ENCODE results near the gene AOPEP.

The AOPEP gene

DNA sequence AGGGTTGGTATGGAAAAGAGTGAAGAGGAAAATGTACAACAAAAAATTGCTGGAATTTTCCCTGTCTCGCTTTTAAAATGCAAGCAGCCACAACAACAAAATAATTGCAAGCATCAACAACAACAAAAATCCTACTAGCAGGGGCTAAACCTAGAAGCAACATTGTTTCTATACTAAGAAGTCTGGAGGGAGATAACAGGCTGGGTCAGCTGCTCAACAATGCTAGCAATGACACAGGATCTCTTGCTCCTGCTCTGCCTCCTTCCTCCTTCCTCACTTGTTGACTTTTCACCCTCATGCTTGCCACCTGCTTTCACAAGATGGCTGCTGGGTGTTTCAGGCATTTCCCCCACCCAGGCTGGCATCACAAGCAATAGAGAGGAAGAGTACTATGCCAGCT, 7.6 kb upstream of the AOPEP start:
- Histone ChIP-seq H3K27me3 (ENCODE audit: control insufficient read depth in 1 of 2, insufficient read depth in 2 of 2, low read length in 2 of 2) (no peaks in the 10 kb centered on the region), H3K9ac (ENCODE audit: low read length in 2 of 2) (no peak overlapping the region), H3K9me3 (ENCODE audit: control insufficient read depth in 2 of 2, low read length in 2 of 2) (no peaks in the 10 kb centered on the region), H3K4me1 (ENCODE audit: control insufficient read depth, insufficient read depth, low read length) (no peaks in the 10 kb centered on the region), H3K36me3 (ENCODE audit: control insufficient read depth in 2 of 2, insufficient read depth in 2 of 2, low read length in 2 of 2) (no peaks in the 10 kb centered on the region), H3K4me3 (ENCODE audit: low read length in 2 of 2) (no peak overlapping the region), H3K27ac (ENCODE audit: low read length) (no peak overlapping the region)

DNA sequence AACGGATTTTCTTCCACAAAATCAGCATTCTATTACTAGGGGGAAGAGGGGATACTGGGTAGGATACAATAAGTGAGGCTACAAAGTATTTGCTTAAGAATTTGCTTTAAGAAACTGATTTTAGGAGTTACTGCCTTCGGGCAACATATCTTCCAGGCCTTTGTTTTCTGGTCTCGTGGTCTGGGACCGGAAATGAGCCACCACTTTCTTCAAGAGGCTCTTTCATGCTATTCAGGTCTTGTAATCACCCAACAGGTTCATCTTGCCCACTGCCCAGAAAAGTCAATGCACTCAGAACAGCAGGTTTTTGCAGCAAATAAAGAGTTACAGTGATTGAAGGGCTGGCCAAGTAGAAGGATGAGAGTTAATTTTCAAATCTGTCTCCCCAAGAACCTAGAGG, 6.6 kb upstream of the AOPEP start:
- Histone ChIP-seq H3K36me3 (ENCODE audit: control insufficient read depth in 2 of 2, insufficient read depth in 2 of 2, low read length in 2 of 2) (no peaks in the 10 kb centered on the region), H3K4me3 (ENCODE audit: low read length in 2 of 2) (no peak overlapping the region), H3K9me3 (ENCODE audit: control insufficient read depth in 2 of 2, low read length in 2 of 2) (no peaks in the 10 kb centered on the region), H3K27ac (ENCODE audit: low read length) (no peak overlapping the region), H3K9ac (ENCODE audit: low read length in 2 of 2) (no peak overlapping the region), H3K4me1 (ENCODE audit: control insufficient read depth, insufficient read depth, low read length) (no peaks in the 10 kb centered on the region), H3K27me3 (ENCODE audit: control insufficient read depth in 1 of 2, insufficient read depth in 2 of 2, low read length in 2 of 2) (no peaks in the 10 kb centered on the region)

GRCh38 chr9:94720846-94721549, 5.5 kb upstream of the AOPEP start:
- Histone ChIP-seq H3K9ac (ENCODE audit: low read length in 2 of 2) (no peak overlapping the region), H3K36me3 (ENCODE audit: control insufficient read depth in 2 of 2, insufficient read depth in 2 of 2, low read length in 2 of 2) (no peaks in the 10 kb centered on the region), H3K27ac (ENCODE audit: low read length) (no peak overlapping the region), H3K4me3 (ENCODE audit: low read length in 2 of 2) (no peak overlapping the region), H3K9me3 (ENCODE audit: control insufficient read depth in 2 of 2, low read length in 2 of 2) (no peaks in the 10 kb centered on the region), H3K4me1 (ENCODE audit: control insufficient read depth, insufficient read depth, low read length) (peaks cover 2% of the 10 kb centered on the region), H3K27me3 (ENCODE audit: control insufficient read depth in 1 of 2, insufficient read depth in 2 of 2, low read length in 2 of 2) (no peaks in the 10 kb centered on the region)

- Histone ChIP-seq H3K36me3 (ENCODE audit: control insufficient read depth in 2 of 2, insufficient read depth in 2 of 2, low read length in 2 of 2) (no peaks in the 10 kb centered on the region), H3K4me3 (ENCODE audit: low read length in 2 of 2) (no peak overlapping the region), H3K27me3 (ENCODE audit: control insufficient read depth in 1 of 2, insufficient read depth in 2 of 2, low read length in 2 of 2) (no peaks in the 10 kb centered on the region), H3K9ac (ENCODE audit: low read length in 2 of 2) (no peak overlapping the region), H3K27ac (ENCODE audit: low read length) (no peak overlapping the region), H3K4me1 (ENCODE audit: control insufficient read depth, insufficient read depth, low read length) (peaks cover 6% of the 10 kb centered on the region), H3K9me3 (ENCODE audit: control insufficient read depth in 2 of 2, low read length in 2 of 2) (no peaks in the 10 kb centered on the region)
These were observed 4.7 kb upstream of the AOPEP start for GRCh38 chr9:94721754-94722153.

DNA sequence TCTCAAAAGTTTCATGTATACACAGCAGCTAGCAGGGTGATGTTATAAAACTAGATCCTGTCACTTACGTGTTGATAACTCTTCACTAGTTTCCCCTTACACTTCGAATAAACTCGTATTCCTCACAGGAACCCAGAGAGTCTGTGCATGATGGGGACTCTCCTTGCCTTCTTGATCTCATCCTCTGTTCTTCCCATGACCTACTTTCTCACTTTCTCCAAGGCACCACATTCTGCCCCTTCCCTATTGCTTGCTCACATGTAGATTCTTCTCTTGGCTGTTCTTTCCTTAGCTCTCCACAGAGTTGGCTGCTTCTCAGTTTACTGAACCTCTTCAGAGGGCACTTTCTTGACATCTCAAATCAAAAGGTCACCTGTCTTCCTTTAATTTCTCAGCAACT, 1.2 kb upstream of the AOPEP start:
- Histone ChIP-seq H3K27me3 (ENCODE audit: control insufficient read depth in 1 of 2, insufficient read depth in 2 of 2, low read length in 2 of 2) (no peaks in the 10 kb centered on the region), H3K4me1 (ENCODE audit: control insufficient read depth, insufficient read depth, low read length) (peaks cover 6% of the 10 kb centered on the region), H3K4me3 (ENCODE audit: low read length in 2 of 2) (no peak overlapping the region), H3K9me3 (ENCODE audit: control insufficient read depth in 2 of 2, low read length in 2 of 2) (no peaks in the 10 kb centered on the region), H3K9ac (ENCODE audit: low read length in 2 of 2) (no peak overlapping the region), H3K27ac (ENCODE audit: low read length) (no peak overlapping the region), H3K36me3 (ENCODE audit: control insufficient read depth in 2 of 2, insufficient read depth in 2 of 2, low read length in 2 of 2) (no peaks in the 10 kb centered on the region)

DNA sequence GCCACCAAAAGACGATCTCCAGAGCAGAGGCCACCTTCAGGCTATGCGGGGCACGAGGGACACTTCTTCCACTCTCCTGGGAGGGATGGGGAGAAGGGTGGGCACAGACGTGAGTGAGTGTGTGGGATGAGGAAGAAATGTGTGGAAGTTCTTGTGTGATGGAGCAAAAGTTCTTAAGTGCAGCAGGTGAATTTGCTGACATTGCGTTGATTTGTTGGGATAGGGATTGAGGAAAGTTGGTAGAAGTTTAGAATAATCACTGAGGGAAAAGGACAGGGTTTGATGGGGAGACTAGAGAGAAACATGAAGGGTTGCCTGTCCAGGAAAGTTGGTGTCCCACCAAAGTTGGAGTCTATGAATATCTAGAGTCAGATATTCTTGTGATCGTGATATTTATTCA, 2.2 kb downstream of the AOPEP start:
- Histone ChIP-seq H3K4me3 (ENCODE audit: low read length in 2 of 2) (no peak overlapping the region), H3K36me3 (ENCODE audit: control insufficient read depth in 2 of 2, insufficient read depth in 2 of 2, low read length in 2 of 2) (peaks cover 0 to 2% of the 10 kb centered on the region in 2 donors), H3K27me3 (ENCODE audit: control insufficient read depth in 1 of 2, insufficient read depth in 2 of 2, low read length in 2 of 2) (no peaks in the 10 kb centered on the region), H3K9me3 (ENCODE audit: control insufficient read depth in 2 of 2, low read length in 2 of 2) (no peaks in the 10 kb centered on the region), H3K9ac (ENCODE audit: low read length in 2 of 2) (no peak overlapping the region), H3K27ac (ENCODE audit: low read length) (no peak overlapping the region), H3K4me1 (ENCODE audit: control insufficient read depth, insufficient read depth, low read length) (peaks cover 6% of the 10 kb centered on the region)

DNA sequence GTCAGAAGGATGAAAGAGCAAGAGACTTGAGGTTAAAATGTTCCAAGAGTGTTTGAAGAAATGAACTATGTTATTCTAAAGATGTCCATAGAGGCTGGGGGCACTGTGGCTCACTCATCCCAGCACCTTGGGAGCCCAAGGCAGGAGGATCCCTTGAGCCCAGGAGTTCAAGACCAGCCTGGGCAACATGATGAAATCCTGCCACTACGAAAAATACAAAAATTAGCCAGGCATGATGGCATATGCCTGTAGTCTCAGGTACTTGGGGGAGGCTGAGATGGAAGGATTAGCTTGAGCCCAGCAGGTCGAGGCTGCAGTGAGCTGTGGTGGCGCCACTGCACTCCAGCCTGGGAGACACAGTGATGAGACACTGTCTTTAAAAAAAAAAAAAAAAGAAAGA, 2.7 kb downstream of the AOPEP start:
- Histone ChIP-seq H3K27ac (ENCODE audit: low read length) (no peak overlapping the region), H3K27me3 (ENCODE audit: control insufficient read depth in 1 of 2, insufficient read depth in 2 of 2, low read length in 2 of 2) (no peaks in the 10 kb centered on the region), H3K4me3 (ENCODE audit: low read length in 2 of 2) (no peak overlapping the region), H3K9me3 (ENCODE audit: control insufficient read depth in 2 of 2, low read length in 2 of 2) (no peaks in the 10 kb centered on the region), H3K9ac (ENCODE audit: low read length in 2 of 2) (no peak overlapping the region), H3K4me1 (ENCODE audit: control insufficient read depth, insufficient read depth, low read length) (peaks cover 6% of the 10 kb centered on the region), H3K36me3 (ENCODE audit: control insufficient read depth in 2 of 2, insufficient read depth in 2 of 2, low read length in 2 of 2) (peaks cover 0 to 2% of the 10 kb centered on the region in 2 donors)

- no peak overlapping the region for H3K4me3 ChIP-seq (ENCODE audit: low read length in 2 of 2)
- H3K27me3 ChIP-seq (ENCODE audit: control insufficient read depth in 1 of 2, insufficient read depth in 2 of 2, low read length in 2 of 2), result no peaks in the 10 kb centered on the region
- H3K36me3 ChIP-seq (ENCODE audit: control insufficient read depth in 2 of 2, insufficient read depth in 2 of 2, low read length in 2 of 2), result peaks cover 0 to 2% of the 10 kb centered on the region in 2 donors
- no peak overlapping the region for H3K27ac ChIP-seq (ENCODE audit: low read length)
- no peaks in the 10 kb centered on the region for H3K4me1 ChIP-seq (ENCODE audit: control insufficient read depth, insufficient read depth, low read length)
- no peak overlapping the region for H3K9ac ChIP-seq (ENCODE audit: low read length in 2 of 2)
- H3K9me3 ChIP-seq (ENCODE audit: control insufficient read depth in 2 of 2, low read length in 2 of 2), result no peaks in the 10 kb centered on the region
These were observed 7.7 kb downstream of the AOPEP start for GRCh38 chr9:94734054-94734754.

- Histone ChIP-seq H3K9me3 (ENCODE audit: control insufficient read depth in 2 of 2, low read length in 2 of 2) (no peaks in the 10 kb centered on the region), H3K9ac (ENCODE audit: low read length in 2 of 2) (no peak overlapping the region), H3K27me3 (ENCODE audit: control insufficient read depth in 1 of 2, insufficient read depth in 2 of 2, low read length in 2 of 2) (no peaks in the 10 kb centered on the region), H3K27ac (ENCODE audit: low read length) (no peak overlapping the region), H3K4me1 (ENCODE audit: control insufficient read depth, insufficient read depth, low read length) (no peaks in the 10 kb centered on the region), H3K4me3 (ENCODE audit: low read length in 2 of 2) (no peak overlapping the region), H3K36me3 (ENCODE audit: control insufficient read depth in 2 of 2, insufficient read depth in 2 of 2, low read length in 2 of 2) (peaks cover 0 to 2% of the 10 kb centered on the region in 2 donors)
These were observed 10.3 kb downstream of the AOPEP start for GRCh38 chr9:94736759-94737158.

DNA sequence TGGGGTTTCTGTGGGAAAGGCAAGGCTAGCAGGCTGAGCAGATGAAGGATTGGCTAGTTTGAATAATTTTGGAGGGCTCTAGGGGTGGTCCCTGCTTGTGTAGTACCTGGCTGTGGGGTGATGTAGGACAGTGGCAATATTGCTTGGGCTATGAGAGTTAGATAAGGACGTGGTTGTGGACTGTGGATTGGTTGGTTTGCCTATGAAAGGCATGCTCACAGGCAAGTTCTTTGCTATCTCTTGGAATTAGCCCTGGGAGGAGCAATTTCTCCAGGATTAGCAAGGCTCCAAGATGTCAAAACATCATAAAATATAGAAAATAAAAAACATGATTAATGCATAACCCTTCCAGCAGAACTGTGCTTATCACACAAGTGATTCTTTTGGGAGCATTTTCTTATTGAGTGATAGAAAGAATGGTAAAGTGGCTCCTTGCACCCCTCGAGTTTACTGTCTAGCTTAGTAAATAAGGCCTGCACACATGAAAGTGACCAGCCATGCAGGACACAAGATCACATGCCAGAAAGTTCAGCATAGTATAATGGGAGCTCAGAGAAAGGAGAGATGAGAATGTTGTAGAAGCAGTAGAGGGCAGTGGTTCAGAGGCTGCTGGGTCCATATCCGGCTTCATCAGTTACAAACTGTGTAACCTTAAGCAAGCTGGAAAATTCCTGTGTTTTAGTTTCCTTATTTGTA, 13.8 kb downstream of the AOPEP start:
- H3K4me1 ChIP-seq (ENCODE audit: control insufficient read depth, insufficient read depth, low read length), result no peaks in the 10 kb centered on the region
- no peaks in the 10 kb centered on the region for H3K27me3 ChIP-seq (ENCODE audit: control insufficient read depth in 1 of 2, insufficient read depth in 2 of 2, low read length in 2 of 2)
- no peak overlapping the region for H3K9ac ChIP-seq (ENCODE audit: low read length in 2 of 2)
- no peak overlapping the region for H3K27ac ChIP-seq (ENCODE audit: low read length)
- no peaks in the 10 kb centered on the region for H3K36me3 ChIP-seq (ENCODE audit: control insufficient read depth in 2 of 2, insufficient read depth in 2 of 2, low read length in 2 of 2)
- no peaks in the 10 kb centered on the region for H3K9me3 ChIP-seq (ENCODE audit: control insufficient read depth in 2 of 2, low read length in 2 of 2)
- H3K4me3 ChIP-seq (ENCODE audit: low read length in 2 of 2), result no peak overlapping the region

- no peak overlapping the region for H3K4me3 ChIP-seq (ENCODE audit: low read length in 2 of 2)
- no peak overlapping the region for H3K27ac ChIP-seq (ENCODE audit: low read length)
- H3K27me3 ChIP-seq (ENCODE audit: control insufficient read depth in 1 of 2, insufficient read depth in 2 of 2, low read length in 2 of 2), result no peaks in the 10 kb centered on the region
- no peaks in the 10 kb centered on the region for H3K9me3 ChIP-seq (ENCODE audit: control insufficient read depth in 2 of 2, low read length in 2 of 2)
- no peaks in the 10 kb centered on the region for H3K36me3 ChIP-seq (ENCODE audit: control insufficient read depth in 2 of 2, insufficient read depth in 2 of 2, low read length in 2 of 2)
- no peaks in the 10 kb centered on the region for H3K4me1 ChIP-seq (ENCODE audit: control insufficient read depth, insufficient read depth, low read length)
- no peak overlapping the region for H3K9ac ChIP-seq (ENCODE audit: low read length in 2 of 2)
These were observed 15.4 kb downstream of the AOPEP start for GRCh38 chr9:94741866-94742265.

All from stomach smooth muscle (tissue), 2 donors.